GM18517 (cell line): ENCODE results near the gene FAM170B.

Experiments
- ATAC-seq: cut with Tn5 transposase; IDR thresholded peaks from one replicate; pipeline ENCODE4 v1.9.1; 2021; ENCODE audit warnings: mild to moderate bottlenecking, moderate library complexity; ENCODE audit not compliant: unreplicated experiment

The FAM170B gene

DNA sequence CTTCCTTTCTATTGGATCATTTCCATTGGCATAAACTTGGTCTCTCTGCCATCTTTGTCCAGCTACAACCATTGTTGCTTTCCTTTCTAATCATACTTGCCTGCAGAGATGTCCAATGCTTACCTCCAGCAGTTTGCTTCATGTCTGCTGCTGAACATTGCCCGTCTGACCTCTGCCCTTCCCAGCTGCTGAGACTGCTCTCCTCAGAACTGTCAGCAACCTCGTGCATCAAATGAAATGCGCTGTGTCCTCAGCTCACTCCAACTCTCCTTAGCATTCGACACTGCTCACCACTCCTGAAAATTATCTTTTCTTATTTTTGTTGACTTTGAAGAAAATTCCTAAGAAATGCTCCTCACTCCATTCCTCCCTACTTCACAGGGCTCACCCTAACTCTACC is 5.0 kb downstream of the FAM170B start:
- no peak for ATAC-seq

DNA sequence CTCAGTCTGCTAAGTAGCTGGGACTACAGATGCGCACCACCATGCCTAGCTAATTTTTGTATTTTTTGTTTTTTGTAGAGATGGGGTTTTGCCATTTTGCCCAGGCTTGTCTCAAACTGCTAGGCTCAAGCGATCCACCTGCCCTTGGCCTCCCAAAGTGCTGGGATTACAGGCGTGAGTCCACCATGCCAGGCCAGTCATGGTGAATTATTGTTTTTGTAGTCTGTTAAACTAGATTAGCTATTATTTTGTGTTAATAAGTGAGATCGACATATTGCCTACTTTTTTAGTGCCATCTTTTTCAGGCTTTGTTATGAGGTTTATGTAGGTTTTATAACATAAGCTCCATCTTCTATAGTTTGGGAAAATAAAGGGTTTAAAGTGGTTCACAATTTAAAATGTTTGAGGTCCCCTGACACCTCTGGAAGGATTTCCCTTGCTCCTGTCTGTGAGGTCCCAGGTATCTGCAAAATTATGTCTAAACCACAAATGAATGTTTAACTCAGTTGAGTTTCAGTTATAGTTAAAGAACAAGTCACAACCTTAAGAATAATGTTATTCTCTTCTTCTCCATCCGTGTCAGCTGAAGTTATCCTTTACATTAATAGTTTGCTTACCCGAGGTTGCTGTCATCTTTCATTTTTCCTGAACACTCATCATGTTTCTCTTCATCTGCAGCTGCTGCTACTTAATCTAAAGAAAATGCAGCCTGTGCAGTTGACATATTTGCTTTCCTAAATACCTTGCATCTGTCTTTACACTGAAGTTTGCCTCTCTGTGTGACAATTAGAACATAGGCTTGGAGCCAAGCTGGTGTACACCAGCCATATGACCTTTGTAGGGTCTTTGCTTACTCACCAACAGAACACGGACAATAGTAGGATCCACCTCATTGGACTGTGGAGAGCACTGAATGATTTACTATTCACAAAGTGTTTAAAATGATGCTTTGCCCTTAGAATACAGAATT is 9.6 kb downstream of the FAM170B start:
- ATAC-seq, result no peak

DNA sequence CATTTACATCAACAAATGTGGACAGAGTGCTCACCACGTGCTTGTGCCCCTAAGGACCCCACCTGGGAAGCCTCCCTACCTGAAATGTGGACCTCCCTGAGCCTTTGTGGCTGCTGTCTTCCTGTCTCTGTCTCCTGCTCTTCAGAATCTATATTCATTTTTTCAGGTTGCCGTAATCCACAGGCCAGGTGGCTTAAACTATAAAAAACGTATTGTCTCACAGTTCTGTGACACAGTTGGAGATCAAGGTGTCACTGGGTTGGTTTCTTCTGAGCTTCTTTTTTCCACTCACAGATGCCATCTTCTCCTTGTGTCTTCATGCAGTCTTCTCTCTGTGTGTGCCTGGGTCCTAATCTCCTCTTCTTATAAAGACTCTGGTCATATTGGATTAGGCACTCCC is 12.9 kb downstream of the FAM170B start:
- ATAC-seq, result no peak

DNA sequence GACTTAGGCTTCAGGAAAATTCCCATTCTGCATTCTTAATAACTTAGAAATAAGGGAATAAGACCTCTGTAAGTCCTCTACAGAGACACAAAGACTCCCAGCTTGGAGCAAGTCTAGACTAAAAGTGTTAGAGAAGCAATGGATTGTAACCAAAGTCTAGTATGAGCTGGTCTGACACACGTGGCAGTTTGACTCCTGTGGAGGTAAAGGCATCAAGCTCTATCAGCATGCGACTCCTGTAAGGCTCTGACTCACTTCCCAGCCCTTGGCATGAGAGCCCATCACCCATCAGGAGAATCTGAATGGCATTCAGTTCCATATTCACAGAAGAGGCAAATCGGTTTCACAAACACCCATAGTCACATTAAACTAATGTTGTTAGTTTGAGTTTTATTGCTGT is 14.1 kb downstream of the FAM170B start:
- no peak for ATAC-seq

DNA sequence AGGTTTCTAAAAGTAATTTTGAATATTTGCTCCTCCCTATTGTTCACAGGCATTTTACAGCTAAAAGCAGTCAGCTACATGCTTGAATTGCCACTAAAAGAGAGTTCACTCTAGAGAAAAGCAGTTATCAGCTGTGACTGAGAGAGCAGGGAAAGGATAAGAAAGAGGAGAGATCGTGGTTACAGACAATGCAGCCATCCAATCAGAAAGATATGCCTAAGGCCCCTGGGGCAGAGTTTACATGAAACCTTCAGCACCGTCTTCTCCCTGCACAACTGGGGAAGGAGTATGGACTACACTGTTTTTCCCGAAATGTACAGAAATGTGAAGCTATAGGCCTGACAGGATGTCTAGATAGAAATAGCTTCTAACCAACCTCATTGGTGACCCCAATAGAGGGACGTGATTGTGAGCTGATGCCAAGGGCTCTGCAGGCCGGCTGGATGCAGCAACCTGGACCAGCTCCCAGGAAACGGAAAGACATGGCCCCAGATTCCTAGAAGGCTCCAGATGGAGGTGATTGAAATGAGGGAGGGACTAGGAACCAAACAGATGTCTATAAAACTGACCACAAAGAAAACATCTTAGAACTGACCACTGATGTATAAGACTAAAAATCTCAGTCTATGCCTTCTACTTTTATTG is 15.3 kb downstream of the FAM170B start:
- no peak for ATAC-seq

DNA sequence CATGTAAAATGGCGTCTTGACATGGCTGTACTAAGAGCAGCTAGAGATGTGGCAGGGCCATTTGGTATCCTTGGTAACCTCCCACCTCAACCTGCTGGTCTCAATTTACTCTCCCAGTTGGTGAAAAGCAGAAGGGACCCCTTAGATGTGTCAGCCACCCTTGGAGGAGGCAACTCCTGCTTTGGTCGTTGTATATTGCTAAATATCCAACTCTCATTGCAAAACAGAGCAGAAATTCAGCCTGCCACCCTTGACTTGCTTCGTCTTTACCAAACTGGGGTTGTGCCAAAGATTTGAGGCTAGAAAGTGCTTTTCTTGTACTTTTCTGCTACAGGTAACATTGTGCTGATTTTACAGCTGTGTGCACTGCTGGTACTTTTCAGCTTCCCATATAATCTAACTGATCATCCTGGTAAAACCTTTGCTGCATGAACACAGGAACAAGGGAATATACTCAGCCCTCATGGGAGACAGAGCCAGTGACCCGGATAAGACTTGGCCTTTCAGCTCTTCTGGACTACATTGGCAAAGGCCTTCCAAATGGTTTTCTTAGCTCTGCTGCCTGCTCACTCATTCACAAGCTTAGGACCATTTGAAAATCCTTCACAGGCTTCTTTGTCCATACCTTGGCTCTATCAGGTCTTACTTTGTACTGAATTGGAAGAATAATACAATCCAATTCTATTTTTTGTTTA is 16.3 kb downstream of the FAM170B start:
- no peak for ATAC-seq

DNA sequence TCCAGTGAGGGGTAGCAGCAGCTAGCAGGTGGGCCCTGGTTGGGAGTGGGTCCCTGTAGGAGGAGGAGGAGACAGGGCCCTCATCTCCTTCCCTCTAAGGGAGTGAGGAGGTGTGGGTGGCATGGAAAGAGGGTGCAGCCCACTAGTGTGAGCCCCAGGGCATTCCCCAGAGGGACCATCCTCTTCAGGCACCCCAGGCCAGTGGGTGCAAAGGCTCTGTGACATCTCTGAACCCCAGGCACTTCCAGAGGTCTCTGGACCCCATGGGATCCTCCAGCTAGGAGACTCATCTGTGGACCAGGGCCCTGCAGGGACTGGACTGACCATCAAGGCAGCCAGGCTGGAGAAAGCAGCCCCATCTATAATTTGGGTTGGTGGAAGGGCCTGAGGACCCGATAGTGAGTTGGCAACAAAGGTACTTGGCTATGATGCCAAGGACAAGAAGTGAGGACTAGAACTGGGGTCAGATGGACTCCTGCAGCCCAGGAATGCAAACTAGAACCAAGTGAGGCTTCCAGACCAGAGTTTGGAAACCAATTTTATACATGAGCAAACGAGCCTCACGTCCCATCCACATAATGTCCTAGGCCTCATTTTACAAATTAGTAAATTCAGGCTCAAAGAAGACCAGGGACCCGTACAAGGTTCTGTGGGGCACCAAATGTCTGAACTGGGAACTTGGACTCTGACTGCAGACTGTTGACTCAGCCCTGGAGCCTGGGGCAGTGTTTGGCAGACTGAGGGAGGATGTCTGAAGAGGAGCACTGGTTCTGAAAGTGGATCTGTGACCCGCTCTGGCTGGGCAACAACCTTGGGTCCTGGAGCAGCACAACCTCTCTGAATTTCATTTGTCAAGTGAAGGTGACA is 17.1 kb downstream of the FAM170B start:
- no peak for ATAC-seq

DNA sequence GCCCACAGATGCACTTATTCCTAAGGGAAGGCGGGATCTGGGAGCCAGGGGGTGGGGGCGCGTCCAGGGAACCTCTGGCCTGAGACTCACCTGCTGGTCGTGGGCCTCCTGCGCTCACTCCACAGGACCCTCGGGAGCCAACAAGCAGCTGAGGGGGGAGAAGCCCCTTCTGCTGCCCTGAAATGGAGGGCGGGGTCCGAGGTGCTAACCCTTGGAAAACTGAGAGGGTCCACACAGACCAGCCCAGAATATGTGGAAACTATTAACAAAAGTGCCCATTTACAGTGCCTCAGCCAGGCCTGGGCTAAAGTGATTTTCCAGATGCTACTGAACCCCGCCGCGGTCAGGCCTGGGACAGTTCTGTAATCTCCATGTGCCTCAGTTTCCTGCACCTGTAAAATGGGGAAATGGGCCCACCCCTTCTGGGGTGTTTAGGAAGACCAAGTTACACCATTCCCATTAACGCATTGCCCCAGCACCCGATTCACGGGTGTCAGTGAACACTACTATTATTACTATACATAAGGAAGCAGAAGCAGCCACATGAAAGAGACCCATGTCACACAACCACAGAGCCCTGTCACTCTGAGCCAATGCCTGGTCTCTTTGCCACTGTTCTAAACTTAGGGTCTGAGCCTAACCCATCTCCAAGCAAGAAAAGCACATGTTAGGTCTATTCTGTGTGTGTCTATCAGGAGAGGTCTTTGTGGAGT is 17.9 kb downstream of the FAM170B start:
- no peak for ATAC-seq

DNA sequence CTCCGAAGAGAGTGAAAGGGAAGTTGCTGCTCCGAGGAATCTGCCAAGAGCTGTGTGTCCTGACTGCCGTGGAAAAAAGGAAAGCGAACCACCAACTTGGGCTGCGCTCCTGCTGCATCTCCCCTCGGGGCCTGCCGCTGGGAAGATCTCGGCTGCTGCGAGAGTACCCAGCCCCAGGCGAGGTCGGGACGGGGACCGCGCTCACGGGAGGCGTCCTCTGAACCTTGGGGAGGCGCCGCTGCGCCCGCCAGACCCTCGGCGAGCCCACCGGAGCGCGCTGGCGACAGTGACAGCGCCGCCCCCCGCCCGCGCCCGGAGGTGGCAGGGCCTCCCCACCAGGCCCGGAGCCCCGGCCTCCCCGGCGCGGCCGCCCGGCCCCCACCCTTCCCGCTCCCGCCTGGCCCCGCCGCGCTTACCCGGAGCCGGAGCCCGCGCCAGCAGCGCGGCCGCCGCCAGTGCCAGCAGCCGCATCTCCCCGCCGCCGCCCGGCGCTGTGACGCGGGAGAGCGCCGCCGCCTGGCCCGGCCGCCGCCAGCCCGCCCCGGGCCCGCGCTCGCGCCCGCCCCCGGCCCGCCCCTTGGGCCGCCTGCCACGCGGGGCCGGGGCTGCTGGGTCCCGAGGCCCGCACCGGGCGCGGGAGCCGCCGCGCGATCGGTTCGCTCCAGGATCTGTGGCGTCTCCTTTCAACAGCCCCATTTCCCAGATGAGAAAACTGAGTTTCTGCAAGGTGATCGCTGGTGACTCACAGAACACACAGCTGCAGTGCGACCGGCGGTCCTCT is 18.6 kb downstream of the FAM170B start, which contains the start of gene VSTM4:
VSTM4 (minus strand) TSS at position 508 of the 781 bp plus-strand sequence; CDS start at position 471, 37 bp downstream.
- no peak for ATAC-seq

DNA sequence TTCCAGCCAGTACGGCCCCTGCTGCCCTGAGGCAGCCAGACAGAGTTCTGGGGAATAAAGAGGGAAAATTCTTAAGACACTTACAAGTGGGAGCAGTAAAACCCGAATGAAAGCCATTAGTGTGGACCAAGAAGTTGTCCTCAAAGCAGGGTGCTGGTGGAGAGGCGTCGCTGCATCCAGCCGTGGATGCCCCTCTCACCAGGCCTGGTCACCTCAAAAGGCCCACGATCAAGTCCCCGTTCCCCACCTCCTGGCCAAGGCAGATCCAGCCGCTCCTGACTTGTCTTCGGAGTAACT is 19.2 kb downstream of the FAM170B start:
- no peak for ATAC-seq

DNA sequence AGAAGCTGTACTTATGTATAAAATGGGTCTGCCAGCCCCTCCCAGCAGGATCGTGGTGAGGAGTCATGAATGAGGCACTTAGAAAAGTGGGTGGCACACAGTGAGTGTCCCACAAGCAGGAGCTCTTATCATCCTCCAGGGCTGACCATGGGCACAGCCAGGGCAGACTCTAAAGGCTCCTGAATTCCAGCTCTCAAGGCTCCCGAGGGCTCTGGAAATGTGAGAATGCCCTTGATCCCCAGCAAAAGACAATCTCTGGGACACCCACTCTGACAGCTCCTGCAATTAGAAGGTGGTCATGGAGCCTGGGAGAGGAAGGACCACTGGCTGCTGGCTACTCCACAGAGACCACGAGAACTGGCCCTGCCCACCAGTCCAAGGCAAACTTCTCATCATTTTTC is 20.1 kb downstream of the FAM170B start:
- no peak for ATAC-seq

DNA sequence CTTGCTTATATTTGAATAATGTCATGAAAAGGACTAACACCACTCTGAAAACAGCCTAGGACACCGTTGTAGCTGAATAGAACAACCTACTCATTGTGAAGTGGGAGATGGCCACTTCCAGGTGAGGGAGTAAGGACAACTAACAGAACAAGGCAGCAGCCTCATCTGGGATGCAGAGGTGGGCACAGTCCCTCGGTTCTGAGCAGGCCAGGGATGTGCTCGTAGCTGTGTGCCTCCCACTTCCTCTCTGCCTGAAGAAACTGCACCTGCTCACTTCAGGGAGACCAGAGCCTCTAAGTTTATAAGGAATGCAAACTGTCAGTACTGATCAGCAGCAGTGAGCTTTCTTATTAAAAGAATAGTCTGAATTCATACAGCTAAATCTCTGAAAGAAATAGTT is 21.0 kb downstream of the FAM170B start:
- ATAC-seq, result no peak

DNA sequence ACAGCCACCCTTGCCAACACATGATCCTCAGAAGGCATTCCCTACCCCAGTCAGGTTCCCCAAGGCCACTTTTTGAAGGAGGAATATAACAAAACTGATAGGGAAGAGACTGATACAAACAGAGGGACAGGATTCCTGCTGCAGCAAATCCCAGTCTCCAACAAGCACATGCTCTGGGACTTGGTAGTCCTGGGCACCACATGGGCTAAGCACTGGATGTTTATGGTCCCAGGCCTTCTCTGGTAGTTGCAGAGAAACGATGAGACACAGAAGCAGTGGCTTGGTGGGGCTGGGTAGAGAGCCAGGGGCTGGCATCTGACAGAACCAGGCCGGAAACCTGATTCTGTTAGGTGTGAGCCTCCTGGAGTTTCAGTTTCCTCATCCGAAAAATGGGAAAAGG is 21.7 kb downstream of the FAM170B start:
- ATAC-seq, result no peak

DNA sequence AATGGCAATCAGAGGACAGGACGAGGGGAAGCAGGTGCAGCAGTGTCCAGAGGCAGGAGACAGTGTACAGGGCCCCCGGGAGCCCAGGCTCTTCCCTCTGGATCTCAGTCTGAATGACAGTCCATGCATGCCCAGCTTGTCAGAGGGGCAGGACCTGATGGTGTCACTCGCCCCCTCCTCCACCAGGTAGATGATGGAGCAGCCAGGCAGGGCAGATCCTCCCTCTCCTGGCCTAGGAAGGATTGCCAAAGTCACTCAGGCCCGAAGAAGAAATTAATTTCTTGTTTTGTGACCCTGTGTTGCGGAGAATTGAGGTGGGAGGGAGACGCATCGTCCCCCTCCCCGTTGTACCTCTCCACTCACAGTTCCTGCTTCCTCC is 22.5 kb downstream of the FAM170B start:
- ATAC-seq, result no peak

DNA sequence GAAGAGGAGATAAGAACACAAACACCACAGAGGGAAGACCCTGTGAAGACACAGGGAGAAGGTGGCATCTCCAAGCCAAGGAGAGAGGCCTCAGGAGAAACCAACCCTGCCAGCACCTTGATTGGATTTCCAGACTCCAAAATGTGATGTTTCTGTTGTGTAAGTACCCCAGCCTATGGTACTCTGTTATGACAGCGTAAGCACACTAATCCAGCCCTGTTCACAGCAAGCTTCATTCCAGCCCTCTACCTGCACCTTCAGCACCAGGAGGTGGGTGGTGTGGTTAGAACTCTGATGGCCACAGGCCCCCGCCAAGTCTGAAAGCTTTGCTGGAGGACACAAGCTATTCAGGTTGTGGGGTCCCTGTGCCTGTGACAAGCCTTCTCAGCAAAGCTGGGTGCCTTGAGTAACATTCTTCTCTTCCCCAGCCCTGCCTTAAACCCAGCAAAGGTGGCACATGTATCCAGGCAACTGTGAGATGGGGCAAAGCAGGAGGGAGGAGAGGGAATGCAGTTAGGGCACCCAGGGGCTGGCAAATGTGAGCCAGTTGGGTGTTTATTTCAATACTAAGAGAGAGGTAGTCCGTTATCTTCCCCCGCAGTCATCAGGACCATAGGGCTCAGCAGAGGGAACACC is 23.0 kb downstream of the FAM170B start:
- ATAC-seq, result no peak

DNA sequence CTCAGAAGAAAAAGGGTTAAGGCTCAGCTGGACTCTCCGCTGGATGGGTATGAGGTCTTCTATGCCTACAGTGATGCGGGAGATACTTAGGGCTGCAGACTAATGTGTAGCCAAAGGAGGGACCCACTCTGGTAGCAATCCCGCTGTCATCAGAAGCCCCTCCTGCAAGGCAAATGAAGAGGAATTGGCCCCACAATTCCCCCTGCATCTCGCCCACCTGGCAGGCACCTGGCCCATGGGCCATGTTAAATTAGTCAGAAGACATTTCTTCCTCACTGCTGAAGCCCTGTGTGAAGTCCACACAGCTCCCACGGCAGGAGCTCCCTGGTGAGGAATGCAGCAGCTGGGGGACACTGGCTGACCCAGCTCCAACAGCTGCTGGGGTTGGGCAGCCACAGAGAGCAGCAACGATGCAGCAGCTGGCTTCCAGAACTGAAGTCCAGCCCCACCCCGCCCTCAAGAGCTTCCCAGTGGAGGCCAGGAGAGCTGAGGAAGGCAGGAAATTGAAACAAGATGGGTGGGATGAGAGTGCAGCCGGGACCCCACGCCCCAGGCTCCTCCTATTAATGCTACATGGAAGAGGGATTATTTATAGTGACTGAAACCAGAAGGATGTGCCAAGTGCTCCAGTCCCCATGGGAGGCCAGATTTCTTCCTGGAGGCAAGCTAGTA is 24.0 kb downstream of the FAM170B start:
- ATAC-seq, result no peak

DNA sequence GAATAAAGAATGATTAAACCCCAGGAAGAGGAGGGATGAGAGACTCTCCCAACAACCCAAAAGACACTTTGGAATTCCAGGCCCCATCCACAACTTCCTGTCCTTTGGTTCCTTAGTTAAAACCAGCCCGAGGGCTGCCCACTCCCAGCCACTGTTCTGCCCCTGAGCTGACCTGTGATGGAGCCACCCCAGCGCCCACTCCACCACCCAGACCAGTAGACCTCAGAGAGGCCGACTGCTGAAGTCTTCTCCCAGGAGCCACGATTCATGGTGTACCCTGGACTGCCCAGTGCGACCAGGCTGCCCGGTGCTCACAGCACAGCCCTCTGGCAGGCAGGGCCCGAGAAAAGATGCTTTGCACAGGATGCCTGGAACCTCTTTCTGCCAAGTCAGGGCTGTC is 25.2 kb downstream of the FAM170B start:
- no peak for ATAC-seq

DNA sequence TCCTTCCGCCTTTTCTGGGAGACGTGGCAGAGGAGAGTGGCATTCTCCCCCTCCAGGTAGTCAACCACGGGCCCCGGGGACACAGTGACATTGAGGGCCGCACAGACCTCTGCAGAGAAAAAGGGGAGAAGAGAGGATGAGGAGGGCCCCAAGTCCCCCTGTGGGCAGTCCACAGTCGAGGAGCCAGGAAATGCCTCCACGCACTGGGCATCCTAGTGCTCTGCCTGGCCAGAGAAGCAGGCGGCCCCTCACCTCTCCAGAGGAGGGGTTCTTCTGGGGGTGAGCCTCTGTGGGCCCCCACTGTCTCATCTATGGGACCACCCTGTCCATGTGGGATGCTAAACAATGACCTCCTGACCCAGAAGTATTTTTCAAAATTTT is 25.9 kb downstream of the FAM170B start:
- ATAC-seq, result no peak
